Measurements from ENCODE around the gene TMCC3. TPM values are rescaled to one million over a fixed set of nuclear protein-coding genes. Genes with fewer than 3 reads are reported as not detected.
"Not testable (repeated sequence)": the region's sequence is repeated elsewhere in the genome, so short reads cannot be mapped to it uniquely, and the experiment has no call there.

The TMCC3 gene
- total RNA-seq, 1 experiment from 2014 or later, result 2.9 TPM

GRCh38 chr12:94636462-94637085, 13.8 kb downstream of the TMCC3 start:
- DNase-seq (ENCODE audit: low spot score), result no peak

- DNase-seq (ENCODE audit: low spot score), result no peak
Observed at GRCh38 chr12:94634717-94635116, 15.6 kb downstream of the TMCC3 start.

GRCh38 chr12:94633401-94633800, 17.0 kb downstream of the TMCC3 start:
- no peak for DNase-seq (ENCODE audit: low spot score)

- DNase-seq (ENCODE audit: low spot score), result no peak
Observed at GRCh38 chr12:94631058-94631457, 19.3 kb downstream of the TMCC3 start.

- DNase-seq (ENCODE audit: low spot score), result no peak
Observed at GRCh38 chr12:94628819-94629472, 21.4 kb downstream of the TMCC3 start.

- no peak for DNase-seq (ENCODE audit: low spot score)
Observed at GRCh38 chr12:94628369-94628768, 22.0 kb downstream of the TMCC3 start.

GRCh38 chr12:94625531-94625930, 24.8 kb downstream of the TMCC3 start:
- DNase-seq (ENCODE audit: low spot score), result no peak

- no peak for DNase-seq (ENCODE audit: low spot score)
Observed at GRCh38 chr12:94623161-94623920, 27.0 kb downstream of the TMCC3 start.

GRCh38 chr12:94622475-94622874, 27.9 kb downstream of the TMCC3 start:
- DNase-seq (ENCODE audit: low spot score), result peak; percentile 50

GRCh38 chr12:94621662-94622359, 28.5 kb downstream of the TMCC3 start:
- DNase-seq (ENCODE audit: low spot score), result peak; percentile 33

GRCh38 chr12:94620621-94621020, 29.7 kb downstream of the TMCC3 start:
- no peak for DNase-seq (ENCODE audit: low spot score)

GRCh38 chr12:94618995-94619695, 31.2 kb downstream of the TMCC3 start:
- no peak for DNase-seq (ENCODE audit: low spot score)

GRCh38 chr12:94617101-94617500, 33.3 kb downstream of the TMCC3 start:
- DNase-seq (ENCODE audit: low spot score), result no peak

- peak; percentile 53 for DNase-seq (ENCODE audit: low spot score)
Observed at GRCh38 chr12:94616203-94616729, 34.1 kb downstream of the TMCC3 start.

- DNase-seq (ENCODE audit: low spot score), result peak; percentile 59
Observed at GRCh38 chr12:94615260-94616181, 34.8 kb downstream of the TMCC3 start.

GRCh38 chr12:94614288-94614721, 36.1 kb downstream of the TMCC3 start:
- no peak for DNase-seq (ENCODE audit: low spot score)

- no peak for DNase-seq (ENCODE audit: low spot score)
Observed at GRCh38 chr12:94609917-94610443, 40.4 kb downstream of the TMCC3 start.

- not testable (repeated sequence) for DNase-seq (ENCODE audit: low spot score)
Observed at GRCh38 chr12:94606810-94607209, 43.5 kb downstream of the TMCC3 start.

GRCh38 chr12:94604366-94604698, 46.0 kb downstream of the TMCC3 start:
- DNase-seq (ENCODE audit: low spot score), result no peak

Data from HT-29 (cell line).